Mucosa of descending colon (tissue), 3 donors: ENCODE data around the gene PKP1. TPM values are rescaled to one million over a fixed set of nuclear protein-coding genes. Genes with fewer than 3 reads are reported as not detected.
A peak's percentile ranks its signal among the peaks of the same experiment; 100 is the strongest.

Source experiments
- ATAC-seq: fragments of 200-7000 bp; cut with Tn5 transposase; one replicate; pipeline ENCODE4 v1.9.1; 2020; ENCODE audit warnings: mild to moderate bottlenecking, moderate library complexity
- DNase-seq, 3 donors: peaks; one replicate each; pipeline ENCODE4 v3.0.0-alpha.2; 2020
- H3K36me3 ChIP-seq: fragments of 200-600 bp; one replicate; pipeline ENCODE4 v1.8.0; 2021; ENCODE audit warnings: low read depth, mild to moderate bottlenecking
- H3K4me1 ChIP-seq: fragments of 200-600 bp; one replicate; pipeline ENCODE4 v1.8.0; 2021; ENCODE audit warnings: low read depth, mild to moderate bottlenecking
- H3K4me3 ChIP-seq: fragments of 200-600 bp; one replicate; pipeline ENCODE4 v1.8.0; 2021; ENCODE audit warnings: mild to moderate bottlenecking
- H3K9me3 ChIP-seq: fragments of 200-600 bp; one replicate; pipeline ENCODE4 v1.8.0; 2021; ENCODE audit warnings: mild to moderate bottlenecking
- CTCF ChIP-seq: fragments of 200-600 bp; IDR thresholded peaks from one replicate; pipeline ENCODE4 v1.8.0; 2022; ENCODE audit warnings: antibody characterized with exemption, mild to moderate bottlenecking
- intact Hi-C, 2 donors: fragments of 100-400 bp; cut with DNase I in 1 of 2; cut with micrococcal nuclease in 1 of 2; formaldehyde crosslinking; loops; one replicate each; pipeline versions ENCODE4 v1.11.0 to v1.11.1; 2022; cut with DNase I, micrococcal nuclease
- total RNA-seq, 3 donors: library from RNA; stranded (reverse); fragmentation: NEBNext Ultra II Directional in 2 of 3; extraction: Animal tissue kit (Norgen Biotek cat#: 25700) in 2 of 3; gene quantifications; one replicate each; pipeline versions ENCODE4 v1.2.1 to v1.2.4, GENCODE V29; 2021 to 2023
- donor health status: DM: no; HTN: no; CAD: no; lungs with moderate emphysema.
- donor health status: DM: no; HTN: no; CAD: no.
- donor health status: DM: no; HTN: yes; CAD: no.

The PKP1 gene
- total RNA-seq, 3 donors from 2014 or later: 0.27 to 0.41 TPM; not detected in 1

- Histone ChIP-seq H3K4me1 (no peaks in the 10 kb centered on the region), H3K4me3 (no peak overlapping the region), H3K9me3 (no peaks in the 10 kb centered on the region), H3K36me3 (no peaks in the 10 kb centered on the region)
- ATAC-seq: no peak
- TF ChIP-seq CTCF: no peak
- no peak for DNase-seq
- intact Hi-C loops: no loop called here
Observed at GRCh38 chr1:201341377-201341776, 58.1 kb downstream of the PKP1 start.

GRCh38 chr1:201344206-201345080, 61.1 kb downstream of the PKP1 start:
- H3K4me1 ChIP-seq: no peaks in the 10 kb centered on the region
- H3K9me3 ChIP-seq: no peaks in the 10 kb centered on the region
- intact Hi-C loops: loop anchor here in 1 of 2 donors (5.0 kb wide), 1 partner anchor 92 kb away; no protein-coding TSS in a partner anchor
- H3K36me3 ChIP-seq: no peaks in the 10 kb centered on the region
- DNase-seq (no peak), ATAC-seq (no peak)
- H3K4me3 ChIP-seq: no peak overlapping the region
- no peak for TF ChIP-seq CTCF

GRCh38 chr1:201345081-201345355, 61.7 kb downstream of the PKP1 start:
- H3K4me3 ChIP-seq: no peak overlapping the region
- H3K9me3 ChIP-seq: no peaks in the 10 kb centered on the region
- ATAC-seq (no peak), DNase-seq (no peak)
- H3K36me3 ChIP-seq: no peaks in the 10 kb centered on the region
- H3K4me1 ChIP-seq: no peaks in the 10 kb centered on the region
- intact Hi-C loops: loop anchor here in 1 of 2 donors (5.0 kb wide), 1 partner anchor 93 kb away; no protein-coding TSS in a partner anchor
- TF ChIP-seq CTCF: no peak

GRCh38 chr1:201346337-201346939, 63.1 kb downstream of the PKP1 start:
- no peaks in the 10 kb centered on the region for H3K9me3 ChIP-seq
- no peaks in the 10 kb centered on the region for H3K4me1 ChIP-seq
- no peaks in the 10 kb centered on the region for H3K36me3 ChIP-seq
- TF ChIP-seq CTCF: no peak
- DNase-seq: peak in 1 of 3 donors; percentile 86
- no peak overlapping the region for H3K4me3 ChIP-seq
- ATAC-seq: peak; percentile 74
- intact Hi-C loops: loop anchor here in 1 of 2 donors (5.0 kb wide), 1 partner anchor 94 kb away; no protein-coding TSS in a partner anchor

GRCh38 chr1:201346987-201347386, 63.7 kb downstream of the PKP1 start:
- H3K4me3 ChIP-seq: no peak overlapping the region
- no peaks in the 10 kb centered on the region for H3K36me3 ChIP-seq
- DNase-seq (no peak), ATAC-seq (no peak)
- intact Hi-C loops: loop anchor here in 1 of 2 donors (5.0 kb wide), 1 partner anchor 95 kb away; no protein-coding TSS in a partner anchor
- no peaks in the 10 kb centered on the region for H3K4me1 ChIP-seq
- no peak for TF ChIP-seq CTCF
- H3K9me3 ChIP-seq: no peaks in the 10 kb centered on the region
